ENCODE results near the gene HMCES.
A peak's percentile ranks its signal among the peaks of the same experiment; 100 is the strongest.

HMCES gene

DNA sequence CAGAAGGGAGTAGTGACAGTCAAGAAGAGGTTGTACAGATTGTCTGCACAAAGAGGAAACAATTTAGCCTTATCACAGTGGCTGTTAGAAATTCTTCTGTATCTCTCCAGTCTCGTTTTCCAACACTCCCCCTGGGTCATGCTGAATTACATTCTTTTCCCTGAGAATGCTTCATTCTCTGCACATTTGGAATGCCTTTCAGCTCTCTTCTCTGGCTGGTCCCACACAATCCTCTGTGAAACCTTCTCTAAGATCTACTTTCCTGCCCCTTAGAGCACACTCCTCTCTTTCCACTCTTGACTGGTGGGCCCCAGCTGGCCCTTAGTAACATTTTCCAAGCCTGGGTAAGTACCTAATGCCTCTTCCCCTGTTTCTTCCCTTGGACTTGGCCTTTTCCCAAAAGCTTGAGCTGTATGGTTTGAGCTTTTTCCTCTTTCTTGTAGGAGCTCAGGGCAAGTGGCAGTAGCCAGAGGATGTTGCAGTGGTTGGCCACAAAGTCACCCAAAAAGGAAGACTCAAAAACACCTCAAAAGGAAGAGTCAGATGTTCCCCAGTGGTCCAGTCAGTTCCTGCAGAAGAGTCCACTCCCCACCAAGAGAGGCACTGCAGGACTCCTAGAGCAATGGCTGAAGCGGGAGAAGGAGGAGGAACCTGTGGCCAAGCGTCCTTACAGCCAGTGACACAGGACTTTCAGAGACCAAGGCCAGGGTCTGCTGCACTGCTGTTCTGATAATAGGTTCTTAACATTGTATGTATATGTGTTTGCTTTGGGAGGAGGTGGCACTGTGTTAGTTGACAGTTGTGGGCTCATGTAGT is 25.7 kb downstream of the HMCES start:
- no peak for DNase-seq (ENCODE audit: low read depth, low spot score)

DNA sequence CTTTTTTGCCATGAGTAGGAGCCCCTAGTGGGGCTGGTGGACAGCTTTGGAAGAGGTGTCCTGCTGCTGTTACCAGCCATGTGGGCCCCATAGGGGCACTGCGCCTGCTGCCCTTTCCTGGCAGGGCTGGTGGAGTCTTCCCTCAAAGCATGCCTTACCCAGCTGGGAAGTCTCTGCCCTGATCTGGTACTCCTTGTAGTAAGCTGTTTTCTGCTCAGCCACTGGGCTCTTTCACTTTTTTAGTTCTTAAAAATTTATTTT is 26.2 kb downstream of the HMCES start:
- no peak for DNase-seq (ENCODE audit: low read depth, low spot score)

DNA sequence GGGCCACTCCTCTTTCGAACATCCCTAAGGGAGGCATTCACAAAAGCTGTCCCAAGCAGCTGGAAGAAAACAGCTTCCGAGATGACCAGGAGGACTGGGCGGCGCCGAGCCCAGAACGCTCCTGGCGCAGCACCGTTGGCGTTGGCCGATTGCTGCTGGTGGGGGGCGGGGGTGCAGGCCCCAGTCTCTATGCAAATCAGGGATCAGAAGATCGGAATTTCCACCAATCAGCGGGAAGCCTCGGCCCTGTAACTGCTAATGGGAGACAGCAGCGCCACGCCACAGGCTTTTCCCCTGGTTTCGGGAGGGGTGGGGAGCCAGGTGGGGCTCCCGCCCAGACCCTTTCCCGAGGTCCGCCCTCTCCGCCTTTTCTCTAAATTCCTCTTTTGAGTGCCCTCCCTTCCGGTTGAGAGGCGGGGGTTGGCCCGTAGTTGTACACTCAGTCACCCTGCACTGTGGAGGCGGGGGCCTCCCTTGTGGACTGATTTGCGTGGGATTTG is 27.0 kb downstream of the HMCES start:
- no peak for DNase-seq (ENCODE audit: low read depth, low spot score)

DNA sequence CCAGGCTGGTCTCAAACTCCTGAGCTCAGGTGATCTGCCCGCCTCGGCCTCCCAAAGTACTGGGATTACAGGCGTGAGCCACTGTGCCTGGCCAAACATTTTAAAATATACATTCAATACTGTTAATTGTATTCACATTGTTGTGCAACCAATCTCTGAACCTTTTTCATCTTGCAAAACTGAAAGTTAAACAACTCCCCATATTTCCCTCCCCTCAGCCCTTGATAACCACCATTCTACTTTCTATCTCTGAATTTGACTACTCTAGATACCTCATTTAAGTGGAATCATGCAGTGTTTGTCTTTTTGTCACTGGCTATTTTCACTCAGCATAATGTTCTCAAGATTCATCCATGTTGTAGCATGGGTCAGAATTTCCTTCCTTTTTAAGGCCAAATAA is 30.0 kb downstream of the HMCES start:
- DNase-seq (ENCODE audit: low read depth, low spot score), result no peak

- no peak for DNase-seq (ENCODE audit: low read depth, low spot score)
Measured at GRCh38 chr3:129310111-129311011, 31.7 kb downstream of the HMCES start.

- DNase-seq (ENCODE audit: low read depth, low spot score), result no peak
Measured at GRCh38 chr3:129311054-129311902, 32.6 kb downstream of the HMCES start.

DNA sequence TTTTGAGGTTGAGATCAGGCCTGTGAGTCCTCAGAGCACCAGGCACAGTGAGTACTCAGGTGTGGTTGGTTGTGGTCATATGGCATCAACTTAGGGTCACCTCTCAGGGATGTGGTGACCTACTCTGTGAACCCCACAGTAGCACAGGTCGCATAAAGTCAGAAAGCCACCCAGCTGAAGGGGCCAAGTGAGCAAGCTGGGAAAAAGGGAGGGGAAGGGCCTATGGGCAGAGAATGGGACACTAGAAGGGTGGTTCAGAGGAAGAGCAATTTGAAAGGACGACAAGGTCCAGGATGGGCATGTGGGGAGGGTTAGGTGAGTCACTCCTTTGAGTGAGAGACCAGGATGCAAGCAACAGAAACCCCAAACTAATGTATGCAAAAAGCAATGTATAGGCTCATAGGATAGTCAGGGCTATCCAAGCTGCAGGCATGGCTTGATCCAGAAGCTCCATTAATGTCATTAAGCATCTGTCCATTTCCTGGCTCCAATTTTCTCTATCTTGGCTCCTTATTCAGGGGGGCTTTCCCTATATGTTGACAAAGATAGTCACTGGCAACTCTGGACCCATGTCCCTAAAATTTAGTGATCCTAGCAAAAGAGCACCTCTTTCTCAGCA is 33.5 kb downstream of the HMCES start:
- DNase-seq (ENCODE audit: low read depth, low spot score), result no peak

DNA sequence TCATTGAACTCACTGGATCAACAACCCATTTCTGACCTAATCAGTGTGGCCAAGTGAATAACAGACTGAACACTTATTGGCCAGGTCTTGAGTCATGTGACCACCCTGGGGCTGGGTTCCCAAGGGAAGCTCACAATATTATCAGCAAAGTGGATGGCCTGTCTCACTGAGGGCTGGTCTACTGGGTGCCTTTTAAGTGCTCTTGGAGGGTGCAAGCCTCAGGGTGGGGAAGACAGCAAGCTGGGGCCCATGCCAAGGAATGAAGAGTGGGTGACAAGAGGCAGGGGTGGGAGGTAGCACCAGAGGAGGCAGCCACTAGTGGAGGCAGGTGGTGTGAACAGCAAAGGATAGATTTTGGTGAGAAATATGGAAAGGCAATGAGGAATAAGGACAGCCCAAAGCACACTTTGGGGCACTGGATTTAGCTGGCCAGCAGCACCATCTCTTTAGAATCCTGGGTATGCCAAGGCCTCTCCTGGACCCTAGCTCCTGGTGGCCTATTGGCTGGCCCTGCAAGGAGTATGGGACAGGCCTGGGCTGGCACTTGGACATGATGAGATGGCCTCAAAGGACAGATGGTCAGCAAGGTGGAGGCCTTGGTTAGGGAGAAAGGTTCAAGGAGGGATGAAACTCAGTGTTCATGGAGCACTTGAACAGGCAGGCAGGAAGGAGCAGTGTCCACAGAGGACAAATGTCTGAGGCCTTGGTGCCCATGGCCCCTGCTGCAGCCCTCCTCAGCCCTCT is 34.2 kb downstream of the HMCES start:
- DNase-seq (ENCODE audit: low read depth, low spot score), result no peak

GRCh38 chr3:129313415-129313664 is 34.7 kb downstream of the HMCES start:
- DNase-seq (ENCODE audit: low read depth, low spot score), result no peak

DNA sequence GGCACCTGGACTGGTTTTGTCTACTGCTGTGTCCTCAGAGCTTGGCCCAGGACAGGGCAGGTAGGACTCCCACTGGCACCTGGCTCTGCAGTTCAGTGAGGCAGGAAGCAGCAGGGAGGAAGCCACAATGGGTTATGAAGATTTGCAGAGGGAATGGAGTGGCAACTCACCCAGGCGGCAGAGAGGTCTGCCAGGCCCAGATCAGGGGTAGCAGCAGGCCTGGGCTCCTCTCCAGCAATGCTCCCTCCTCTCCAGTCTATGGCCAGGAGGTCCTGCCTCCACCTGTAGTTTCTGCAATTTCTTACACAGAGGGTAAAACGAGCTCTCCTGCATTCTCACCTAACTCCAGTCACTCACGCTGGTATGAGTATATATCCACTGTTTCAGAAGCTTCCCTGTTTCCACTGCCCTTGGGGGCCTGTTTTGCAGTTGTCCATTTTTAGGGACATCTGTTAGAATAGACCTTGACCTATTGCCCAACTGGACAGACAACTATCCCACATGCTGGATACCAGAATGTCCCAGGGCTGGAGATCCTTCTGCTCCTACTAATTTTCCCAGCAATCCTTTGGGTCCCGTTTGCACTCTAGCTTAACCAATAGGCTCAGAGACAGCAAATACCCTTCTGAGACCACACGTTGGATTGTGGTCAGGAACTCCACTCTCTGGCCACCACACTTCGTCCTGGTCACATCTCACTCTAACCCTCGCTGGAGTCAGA is 35.2 kb downstream of the HMCES start:
- no peak for DNase-seq (ENCODE audit: low read depth, low spot score)

- DNase-seq (ENCODE audit: low read depth, low spot score), result no peak
Measured at GRCh38 chr3:129314386-129315222, 35.9 kb downstream of the HMCES start.

DNA sequence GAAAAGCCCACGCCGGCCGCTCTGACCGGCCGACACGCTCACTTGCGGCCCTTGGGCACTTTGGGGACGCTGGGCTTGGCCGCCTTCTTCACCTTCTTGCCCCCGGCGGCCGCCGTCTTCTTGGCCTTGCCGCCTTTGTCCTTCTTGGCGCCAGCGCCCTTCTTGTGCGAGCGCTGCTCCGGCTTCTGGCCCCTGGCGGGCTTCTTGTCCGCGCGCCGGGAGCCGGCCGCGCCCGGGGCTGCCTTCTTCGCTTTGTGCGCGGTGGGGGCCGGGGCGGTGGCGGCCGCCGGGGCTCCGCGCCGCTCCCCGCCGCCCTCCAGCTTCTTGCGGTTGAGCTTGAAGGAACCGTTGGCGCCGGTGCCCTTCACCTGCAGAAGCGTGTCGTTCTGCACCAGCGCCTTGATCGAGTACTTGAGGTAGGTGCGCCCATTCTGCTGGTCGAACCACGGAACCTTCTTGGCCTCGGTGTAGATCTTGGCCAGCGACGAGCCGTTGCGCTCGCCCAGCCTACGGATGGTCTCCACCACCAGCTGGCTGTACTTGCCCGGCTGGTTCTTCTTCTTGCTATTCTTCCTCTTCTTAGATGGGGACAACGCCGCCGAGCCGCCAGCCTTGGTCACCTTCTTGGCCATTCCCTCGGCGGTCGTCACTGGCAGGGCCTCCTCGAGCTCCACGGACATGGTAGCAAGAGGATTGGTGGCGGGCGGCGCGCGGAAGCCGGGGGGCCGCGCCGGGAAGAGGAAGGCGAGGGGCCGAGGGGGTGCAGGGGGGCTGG is 36.7 kb downstream of the HMCES start:
- no peak for DNase-seq (ENCODE audit: low read depth, low spot score)

DNA sequence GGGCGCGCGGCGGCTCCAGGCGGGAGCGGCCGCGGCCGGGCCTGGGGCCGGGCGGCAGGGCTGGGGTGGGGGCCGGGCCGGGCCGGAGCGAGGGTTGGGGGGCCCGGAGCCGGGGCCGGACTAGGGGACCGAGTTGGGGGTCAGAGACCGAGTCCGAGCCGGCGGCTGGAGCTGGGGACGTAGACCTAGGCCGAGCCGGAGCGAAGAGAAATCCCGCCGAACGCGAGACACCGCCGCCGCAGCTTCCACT is 37.3 kb downstream of the HMCES start:
- DNase-seq (ENCODE audit: low read depth, low spot score), result no peak

DNA sequence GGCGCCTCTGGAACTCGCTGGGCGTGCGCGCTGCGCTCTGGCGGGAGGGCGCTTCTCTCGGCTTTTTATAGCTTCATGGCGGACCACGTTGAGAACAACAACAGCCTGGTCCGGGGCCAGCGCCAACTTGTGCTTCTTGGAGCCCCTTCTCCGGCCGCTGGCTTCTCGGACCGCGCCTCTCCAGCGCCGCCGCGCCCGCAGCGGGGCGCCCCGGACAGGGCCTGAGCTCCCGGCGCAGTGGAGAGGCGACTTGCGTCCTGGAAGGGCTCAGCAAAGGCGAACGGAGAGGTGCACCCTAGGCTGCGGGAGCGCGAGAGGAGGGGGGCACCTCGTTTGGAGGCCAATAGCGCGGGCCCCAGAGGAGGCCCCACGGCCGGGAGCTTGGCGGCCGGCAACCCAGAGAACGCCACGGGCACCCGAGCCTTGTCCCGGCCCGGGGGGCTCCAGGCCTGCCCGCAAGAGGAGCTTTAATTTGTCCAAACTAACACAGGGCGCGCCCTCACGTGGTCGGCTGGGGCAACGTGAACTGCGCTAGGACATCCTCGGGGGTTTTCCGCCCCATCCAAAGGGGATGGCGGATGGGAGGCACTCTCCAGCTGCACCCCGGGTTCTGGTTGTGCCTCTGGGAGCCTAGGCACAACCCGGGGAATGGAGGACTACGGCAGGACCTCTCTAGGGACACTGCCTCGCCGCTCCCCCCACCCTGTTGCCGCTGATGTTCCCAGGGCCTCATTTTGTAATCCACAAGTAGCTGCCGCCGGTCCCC is 37.8 kb downstream of the HMCES start:
- DNase-seq (ENCODE audit: low read depth, low spot score), result peak; percentile 83

DNA sequence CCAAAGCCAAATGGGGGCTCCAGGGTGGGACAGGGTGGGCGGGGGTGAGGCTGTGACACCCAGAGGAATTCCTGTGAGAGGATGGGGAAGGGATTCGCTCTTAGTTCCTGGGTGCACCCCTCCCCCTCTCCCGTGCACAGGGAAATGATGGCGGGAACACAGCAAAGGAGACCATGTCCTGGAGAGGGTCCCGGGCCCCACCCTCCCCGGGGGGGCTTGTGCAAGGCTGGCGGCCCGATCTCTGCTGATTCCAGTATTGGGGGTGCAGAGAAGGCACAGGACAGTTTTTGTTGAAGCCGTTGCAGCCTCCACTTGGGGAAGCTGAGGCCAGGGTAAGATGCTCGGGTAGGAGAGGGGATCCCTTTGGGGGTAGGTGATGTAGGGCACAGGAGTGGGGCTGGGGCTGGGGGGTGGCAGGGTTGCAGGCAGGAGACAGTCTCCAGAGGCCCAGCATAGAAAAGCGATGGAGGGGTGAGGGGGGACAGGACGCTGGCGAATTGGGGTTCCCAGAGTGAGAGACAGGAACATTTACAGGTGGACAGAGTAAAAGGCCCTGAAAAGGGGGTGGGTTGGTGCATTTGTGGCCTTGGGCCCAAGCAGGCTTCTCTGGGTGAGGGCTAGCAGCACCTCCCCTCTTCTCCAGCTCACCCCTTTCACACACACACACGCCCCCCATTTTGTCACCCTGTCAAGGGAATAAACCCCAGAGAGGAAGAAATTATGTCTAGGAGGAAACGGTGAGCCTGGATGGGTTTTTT is 38.5 kb downstream of the HMCES start:
- DNase-seq (ENCODE audit: low read depth, low spot score), result no peak

- DNase-seq (ENCODE audit: low read depth, low spot score), result no peak
Measured at GRCh38 chr3:129317848-129318247, 39.2 kb downstream of the HMCES start.

- no peak for DNase-seq (ENCODE audit: low read depth, low spot score)
Measured at GRCh38 chr3:129318921-129319320, 40.3 kb downstream of the HMCES start.

GRCh38 chr3:129320261-129320660 is 41.6 kb downstream of the HMCES start:
- DNase-seq (ENCODE audit: low read depth, low spot score), result no peak

Measured in activated naive CD8-positive, alpha-beta T cell treated with anti-CD3 and anti-CD28 coated beads, Interleukin-2, amount 50 U/mL, for 16 hours (primary cell).